HG03280 (cell line): ENCODE data around the gene TMSB4X.
A peak's percentile ranks its signal among the peaks of the same experiment; 100 is the strongest.
"Not testable (repeated sequence)": the region's sequence is repeated elsewhere in the genome, so short reads cannot be mapped to it uniquely, and the experiment has no call there.

Experiments
- ATAC-seq: cut with Tn5 transposase; IDR thresholded peaks from one replicate; pipeline ENCODE4 v1.9.1; 2021; ENCODE audit warnings: mild to moderate bottlenecking, moderate library complexity; ENCODE audit not compliant: unreplicated experiment

The TMSB4X gene

DNA sequence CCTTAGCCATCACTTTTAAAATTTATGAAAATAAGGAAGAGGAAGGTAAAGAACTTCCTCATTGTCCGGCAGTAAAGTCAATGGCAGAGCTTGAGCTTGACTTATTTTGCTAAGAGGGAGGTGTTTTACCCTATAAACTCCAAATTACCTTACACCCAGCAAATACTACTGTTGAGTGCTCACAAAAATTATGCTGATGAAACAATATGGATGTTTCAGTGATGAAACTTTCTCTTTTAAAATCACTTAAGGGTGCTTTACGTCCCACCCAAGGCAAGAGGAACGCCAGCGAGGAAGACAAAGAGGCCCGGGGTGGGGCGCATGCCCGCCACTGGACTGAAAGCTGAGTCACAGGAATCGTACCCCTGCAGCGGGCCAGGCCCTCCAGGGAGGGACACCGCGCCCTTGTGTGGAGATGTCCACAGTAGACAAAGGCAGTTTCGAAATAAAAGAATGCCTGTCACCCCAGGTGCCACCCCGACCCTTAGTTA, 560 bp upstream of the TMSB4X start:
- ATAC-seq = peak; percentile 16

DNA sequence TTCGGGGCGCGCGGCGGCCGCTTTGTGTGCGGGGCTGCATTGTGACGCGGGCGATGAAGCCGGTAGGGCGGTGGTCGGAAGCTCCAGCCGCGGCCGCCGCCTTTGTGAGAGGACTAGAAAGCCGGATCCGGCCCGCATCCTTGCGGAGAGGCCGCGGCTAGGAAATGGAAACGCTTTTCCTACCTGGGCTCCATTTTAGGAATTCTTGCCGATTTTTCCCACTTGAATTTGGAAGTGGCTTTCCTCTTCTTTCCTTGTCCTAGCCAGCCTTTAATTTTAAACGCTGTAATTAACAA, 708 bp downstream of the TMSB4X start:
- no peak for ATAC-seq

DNA sequence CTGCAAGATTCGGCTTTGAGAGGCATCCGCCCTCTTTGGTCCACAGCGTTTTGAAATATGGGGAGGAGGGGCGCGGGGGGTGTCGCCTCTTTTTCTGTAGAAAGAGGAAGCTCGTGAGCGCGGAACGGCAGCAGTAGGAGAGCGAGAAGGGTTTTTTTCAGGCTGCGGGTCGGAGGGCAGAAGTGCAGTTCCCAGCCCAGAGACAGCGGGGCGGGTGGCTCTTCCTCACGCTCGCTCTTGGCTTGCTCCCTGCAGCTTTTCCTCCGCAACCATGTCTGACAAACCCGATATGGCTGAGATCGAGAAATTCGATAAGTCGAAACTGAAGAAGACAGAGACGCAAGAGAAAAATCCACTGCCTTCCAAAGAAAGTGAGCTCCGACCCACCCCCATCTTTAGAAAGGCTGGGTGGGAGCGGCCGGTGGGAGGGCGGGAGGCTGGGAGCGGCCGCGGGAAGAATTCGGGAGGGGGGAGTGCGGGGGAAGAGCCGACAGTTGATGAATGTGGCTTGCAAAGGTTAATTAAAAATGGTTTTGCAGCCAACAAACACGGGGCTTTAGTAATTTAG, 1.2 kb downstream of the TMSB4X start:
- ATAC-seq = no peak

DNA sequence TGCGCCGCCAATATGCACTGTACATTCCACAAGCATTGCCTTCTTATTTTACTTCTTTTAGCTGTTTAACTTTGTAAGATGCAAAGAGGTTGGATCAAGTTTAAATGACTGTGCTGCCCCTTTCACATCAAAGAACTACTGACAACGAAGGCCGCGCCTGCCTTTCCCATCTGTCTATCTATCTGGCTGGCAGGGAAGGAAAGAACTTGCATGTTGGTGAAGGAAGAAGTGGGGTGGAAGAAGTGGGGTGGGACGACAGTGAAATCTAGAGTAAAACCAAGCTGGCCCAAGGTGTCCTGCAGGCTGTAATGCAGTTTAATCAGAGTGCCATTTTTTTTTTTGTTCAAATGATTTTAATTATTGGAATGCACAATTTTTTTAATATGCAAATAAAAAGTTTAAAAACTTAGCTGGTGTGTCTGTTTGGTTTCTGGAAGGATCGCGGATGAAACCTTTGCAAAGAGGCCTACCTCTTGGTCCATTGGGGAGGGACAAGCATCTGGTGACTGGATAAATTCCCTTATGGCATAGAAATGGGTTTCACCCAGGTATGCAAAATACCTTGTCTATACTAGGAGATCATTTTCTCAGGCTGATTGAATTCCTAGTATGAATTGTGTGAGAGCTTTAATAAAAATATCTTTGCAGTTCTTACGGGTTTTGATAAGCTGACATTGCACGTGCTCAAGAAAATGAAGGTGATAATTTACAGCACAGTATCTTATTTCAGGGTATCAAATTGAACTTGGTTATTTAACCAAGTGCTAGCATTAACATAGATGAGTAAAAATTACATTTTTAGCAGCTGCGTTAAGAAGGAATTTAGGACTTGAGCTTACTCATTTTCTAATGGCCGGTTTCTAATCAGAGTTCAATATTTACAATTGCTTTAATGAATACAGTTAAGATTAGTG, 2.2 kb downstream of the TMSB4X start:
- not testable (repeated sequence) for ATAC-seq

DNA sequence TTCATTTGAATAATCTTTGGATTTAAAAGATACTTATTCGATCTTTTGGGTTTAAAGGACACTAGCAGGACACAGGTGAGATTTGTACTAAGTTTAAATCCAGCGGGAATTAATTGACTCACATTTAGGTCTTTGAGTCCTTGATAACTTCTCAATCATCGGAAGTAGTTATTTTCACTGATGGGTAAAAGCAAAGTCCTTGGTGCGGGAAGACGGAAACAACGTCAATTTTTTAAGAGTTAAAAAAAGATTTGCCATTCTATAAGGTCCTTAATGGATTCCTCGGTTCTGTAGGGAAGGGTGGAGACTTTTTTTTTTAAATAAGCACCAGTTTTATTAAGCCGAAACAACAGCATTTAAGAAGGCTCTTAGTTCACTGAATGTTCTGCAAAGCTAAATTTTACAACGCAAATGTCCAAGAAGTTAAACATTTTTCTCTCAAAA, 2.9 kb downstream of the TMSB4X start:
- peak; percentile 0 for ATAC-seq

DNA sequence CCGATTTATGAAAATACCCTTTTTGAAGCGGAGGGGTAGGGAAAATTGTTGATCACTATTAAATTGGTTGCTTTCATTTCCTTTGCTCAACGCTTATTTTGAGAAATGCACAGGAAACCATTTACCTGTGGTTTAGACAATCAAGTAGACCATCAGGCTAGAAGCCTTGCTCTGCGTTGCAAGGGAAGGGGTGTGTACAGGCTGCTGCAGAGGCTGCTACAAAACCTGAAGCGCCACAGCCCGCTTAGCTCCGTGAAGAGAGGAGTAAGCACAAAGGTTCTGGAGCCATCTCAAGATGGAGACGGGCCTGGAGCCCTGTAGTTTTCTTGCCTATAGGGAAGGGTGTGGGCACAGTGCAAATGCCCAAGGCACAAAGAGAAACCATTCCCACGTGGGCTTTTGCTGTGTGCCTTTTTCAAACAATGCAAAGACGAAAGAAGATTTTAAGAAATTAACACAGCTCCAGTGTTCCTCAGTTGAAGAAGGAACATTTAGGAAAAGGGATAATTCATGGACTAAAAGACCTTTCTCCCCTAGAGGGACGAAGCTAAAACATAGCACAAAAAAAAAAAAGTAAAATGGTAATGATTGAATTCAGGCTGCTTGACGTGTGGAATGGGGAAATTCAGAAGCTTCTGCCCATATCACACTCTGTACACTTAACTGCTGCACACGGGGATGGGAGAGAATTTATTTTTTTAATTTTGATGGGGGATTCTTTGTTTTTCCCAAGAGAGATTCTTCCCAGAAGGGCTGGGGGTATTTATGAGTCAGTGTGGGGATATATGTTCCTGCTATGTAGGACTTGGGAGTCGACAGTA, 3.5 kb downstream of the TMSB4X start:
- peak; percentile 37 for ATAC-seq

DNA sequence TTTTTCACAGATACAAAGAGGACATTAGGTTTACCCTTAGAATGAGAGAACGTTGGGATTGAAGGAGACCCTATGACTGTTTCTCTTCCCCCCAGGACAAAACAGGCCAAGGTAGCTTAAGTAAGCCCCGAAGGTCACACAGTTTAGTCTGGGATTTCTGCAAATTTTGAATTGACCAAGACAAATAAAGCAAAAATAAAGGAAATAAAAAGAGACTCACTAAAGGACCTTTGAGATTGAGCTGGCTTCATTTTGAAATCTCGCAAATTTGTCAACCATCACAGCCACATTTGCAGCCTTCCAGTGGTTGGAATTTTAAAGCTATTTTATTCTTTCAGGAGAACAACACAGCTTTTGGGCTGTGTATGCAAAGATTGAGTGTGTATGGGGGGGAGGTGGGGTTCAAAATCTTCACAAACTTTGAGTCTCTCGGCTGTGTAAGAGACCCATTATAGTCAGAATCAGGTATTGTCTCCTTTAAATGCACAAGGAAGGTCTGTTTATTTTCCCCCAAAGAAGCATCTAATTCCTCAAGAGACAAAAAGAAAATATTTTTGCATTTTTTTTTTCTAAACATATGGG, 4.2 kb downstream of the TMSB4X start:
- ATAC-seq = no peak

DNA sequence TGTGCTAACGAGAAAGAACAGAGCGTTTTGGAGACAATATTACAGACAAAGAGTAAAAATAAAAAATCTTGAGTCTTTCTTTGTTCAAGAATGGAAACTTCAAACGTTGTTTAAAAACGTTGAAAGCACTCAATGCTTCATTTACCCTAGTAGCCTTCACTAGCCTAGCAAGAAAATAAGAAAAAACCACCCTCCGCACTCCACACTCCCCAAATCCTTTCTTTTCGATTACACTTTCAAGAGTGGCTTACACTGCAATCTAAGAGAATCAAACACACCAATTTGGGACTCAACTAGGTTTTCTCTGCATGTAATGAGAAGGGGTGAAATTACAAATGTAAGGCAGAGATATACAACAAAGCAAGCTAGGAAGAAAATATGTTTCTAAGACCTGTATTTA, 4.7 kb downstream of the TMSB4X start:
- ATAC-seq = no peak

DNA sequence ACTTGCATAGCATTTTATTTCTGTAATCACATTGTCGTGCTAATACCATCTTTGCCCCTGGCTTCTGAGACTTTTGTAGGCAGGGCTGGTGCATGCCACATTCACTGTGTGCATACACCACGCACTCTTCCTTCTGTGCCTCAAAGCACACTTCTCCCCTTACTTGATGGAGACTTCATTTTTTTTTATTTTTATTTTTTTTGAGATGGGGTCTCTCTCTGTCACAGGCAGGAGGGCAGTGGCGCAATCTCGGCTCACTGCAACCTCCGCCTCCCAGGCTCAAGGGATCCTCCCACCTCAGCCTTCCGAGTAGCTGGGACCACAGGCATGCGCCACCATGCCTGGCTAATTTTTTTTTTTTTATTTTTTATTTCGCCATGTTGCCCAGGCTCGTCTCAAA, 5.1 kb downstream of the TMSB4X start:
- ATAC-seq = not testable (repeated sequence)

DNA sequence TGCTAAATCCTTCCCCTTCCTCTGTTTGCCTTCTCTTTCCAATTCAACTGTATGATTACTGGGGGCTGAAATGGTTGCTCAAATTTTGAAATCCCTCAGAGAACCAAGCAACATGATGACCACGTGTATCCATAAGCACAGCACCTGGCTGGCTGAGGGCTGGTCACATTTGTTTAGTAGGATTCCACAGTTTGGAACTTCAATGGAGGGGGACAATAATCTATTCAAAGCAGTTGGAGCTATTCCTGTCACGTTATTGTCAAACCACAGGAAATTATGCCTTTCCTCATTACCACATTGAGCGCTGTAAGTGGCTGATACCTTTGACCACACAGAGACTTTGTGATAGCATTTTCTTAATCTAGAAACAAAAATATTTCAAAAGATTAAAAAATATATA, 7.0 kb downstream of the TMSB4X start:
- no peak for ATAC-seq

DNA sequence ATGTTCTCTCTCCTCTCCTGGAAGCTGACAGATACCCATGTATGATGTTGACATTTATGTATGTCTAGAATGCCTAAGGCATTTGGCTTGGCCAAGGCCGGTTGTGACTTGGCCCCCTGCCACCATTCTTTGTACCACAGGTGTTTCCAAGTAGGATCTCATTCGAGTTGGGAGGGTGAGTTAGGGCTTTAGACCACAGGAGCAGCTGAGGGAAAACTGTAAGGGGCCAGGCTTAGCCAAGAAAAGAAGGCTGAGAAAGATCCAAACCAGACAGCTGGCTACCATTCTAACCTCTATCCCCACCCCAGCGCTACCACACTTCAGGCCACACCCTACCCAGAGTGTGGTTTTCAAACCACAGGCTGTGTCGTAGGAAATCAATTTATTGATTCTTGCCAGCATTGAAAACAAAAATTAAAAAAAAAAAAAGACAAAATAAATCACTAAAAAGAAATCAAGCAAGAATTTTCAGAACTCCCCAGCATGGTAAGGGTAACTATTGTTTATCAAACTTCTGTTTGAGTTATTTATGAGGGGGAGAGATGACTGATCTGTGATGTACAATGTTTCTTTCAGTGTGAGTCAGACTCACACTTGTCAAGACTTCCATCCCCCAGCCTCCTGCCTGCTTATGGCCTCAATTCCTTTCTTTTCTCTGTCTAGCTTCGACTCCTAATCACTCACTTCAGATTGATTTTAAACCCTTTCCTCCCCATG, 9.9 kb downstream of the TMSB4X start:
- peak; percentile 54 for ATAC-seq

DNA sequence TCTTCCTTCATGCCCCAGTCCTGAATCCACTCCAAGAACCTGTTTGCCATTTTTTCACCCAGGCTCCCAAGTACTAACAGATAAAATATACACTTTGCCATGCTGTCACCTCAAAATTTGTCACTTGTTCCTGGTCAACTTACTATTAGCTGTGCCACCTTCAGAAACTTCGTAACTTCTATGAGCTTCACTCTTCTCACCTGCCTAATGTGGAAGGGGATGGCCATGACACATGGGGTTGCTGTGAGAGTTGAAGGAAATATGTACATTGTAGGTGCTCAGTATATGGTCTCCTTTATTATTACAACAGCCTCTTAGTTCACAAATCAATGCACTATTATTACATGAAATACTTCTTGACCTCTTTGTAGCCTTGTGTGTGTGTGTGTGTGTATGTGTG, 10.4 kb downstream of the TMSB4X start:
- ATAC-seq = no peak

DNA sequence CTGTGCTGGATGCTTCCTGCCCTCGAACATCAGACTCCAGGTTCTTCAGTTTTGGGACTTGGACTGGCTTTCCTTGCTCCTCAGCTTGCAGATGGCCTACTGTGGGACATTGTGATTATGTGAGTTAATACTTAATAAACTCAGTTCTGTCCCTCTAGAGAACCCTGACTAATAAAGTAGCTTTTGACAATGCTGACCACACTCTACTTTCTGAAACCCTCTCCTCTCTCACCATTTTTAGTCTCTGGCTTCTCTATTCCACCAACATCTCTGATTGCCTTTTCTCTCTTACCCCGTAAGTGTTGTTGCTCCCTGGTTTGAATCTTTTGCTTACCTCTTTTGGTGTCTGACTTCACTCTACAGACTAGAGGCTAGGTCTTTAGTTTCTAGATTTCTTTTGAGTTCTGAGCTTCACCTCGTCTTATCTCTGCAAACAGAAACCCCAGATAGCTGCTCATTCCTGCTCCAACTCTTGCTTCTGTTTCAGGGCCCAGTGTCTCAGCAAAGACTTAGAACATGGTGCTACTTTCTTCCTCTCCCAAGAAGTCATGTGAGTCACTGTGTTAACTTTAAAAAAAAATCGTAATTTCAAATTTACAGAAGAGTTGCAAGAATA, 11.4 kb downstream of the TMSB4X start:
- ATAC-seq = no peak

DNA sequence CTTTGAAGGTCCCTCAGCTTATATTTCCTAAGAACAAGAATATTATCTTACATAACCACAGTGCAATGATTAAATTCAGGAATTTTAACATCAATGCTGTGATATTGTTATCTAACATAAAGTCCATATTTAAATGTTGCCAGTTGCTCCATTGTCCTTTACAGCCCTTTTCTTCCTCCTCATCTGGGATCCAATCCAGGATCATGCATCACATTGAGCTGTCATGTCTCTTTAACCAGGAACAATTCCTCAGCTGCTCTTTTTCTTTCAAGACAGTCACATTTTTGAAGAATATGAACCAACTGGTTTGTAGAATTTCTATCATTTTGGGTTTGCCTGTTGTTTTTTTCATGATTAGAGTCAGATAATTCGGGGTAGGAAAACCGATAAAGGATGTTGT, 12.0 kb downstream of the TMSB4X start:
- ATAC-seq = no peak

DNA sequence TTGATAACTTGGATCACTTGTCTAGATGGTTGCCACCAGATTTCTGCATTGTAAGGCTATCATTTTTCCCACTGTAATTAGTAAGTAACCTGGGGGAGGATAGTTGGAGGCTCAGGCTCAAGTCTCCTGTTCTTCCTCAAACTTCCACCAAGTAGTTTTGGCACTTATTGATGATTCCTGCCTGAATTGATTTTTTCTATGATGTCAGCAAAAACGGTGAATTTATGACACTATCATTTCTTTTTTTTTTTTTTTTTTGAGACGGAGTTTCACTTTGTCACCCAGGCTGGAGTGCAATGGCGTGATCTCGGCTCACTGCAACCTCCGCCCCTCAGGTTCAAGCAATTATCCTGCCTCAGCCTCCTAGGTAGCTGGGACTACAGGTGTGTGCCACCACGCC, 12.4 kb downstream of the TMSB4X start:
- no peak for ATAC-seq

DNA sequence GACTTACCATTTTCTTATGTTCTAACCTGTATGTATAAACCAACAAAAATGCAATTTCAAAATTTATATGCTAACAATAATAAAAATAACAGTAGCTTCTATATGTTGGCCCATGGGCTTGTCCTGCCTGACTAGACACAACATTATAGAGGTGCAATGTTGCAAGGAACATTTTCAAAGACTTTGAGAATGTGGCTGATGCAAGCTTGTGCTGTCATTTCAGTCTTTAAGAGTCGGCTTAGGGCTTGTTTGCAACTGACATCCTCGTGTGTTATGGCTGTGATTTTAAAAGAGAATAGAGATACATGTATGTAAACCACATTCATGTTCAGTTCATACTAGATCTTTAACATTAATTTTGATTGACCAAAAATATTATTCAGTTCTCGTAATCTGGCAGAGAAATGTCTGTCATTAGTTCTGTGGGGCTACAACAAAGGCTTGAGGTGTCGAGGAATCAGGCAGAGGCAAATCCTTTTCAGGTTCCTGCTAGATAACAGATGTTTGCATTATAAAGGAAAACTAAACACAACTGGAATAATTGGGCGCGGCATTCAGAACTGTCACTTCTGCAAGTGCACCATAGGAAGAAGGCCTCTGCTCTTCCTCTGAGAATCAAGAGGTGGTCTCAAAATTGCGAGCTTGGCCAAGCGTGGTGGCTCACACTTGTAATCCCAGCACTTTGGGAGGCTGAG, 13.1 kb downstream of the TMSB4X start:
- ATAC-seq = no peak

DNA sequence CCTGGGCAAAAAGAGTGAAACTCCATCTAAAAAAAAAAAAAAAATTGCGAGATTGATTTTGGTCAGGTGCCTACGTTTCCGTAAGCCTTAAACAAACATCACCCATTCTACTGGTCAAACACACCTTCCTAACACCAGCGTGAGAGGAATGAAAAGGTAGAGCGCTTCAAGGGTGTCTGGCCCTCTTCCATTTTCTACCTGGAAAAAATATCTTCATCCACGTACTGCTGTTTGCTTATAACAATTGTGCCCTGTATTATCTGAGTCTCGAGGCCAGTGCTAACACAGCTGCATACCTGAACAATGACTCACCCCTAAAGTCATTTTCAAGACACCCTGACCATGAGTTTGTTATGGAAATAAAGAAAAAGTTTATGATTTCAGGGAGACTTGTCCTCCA, 13.9 kb downstream of the TMSB4X start:
- no peak for ATAC-seq

DNA sequence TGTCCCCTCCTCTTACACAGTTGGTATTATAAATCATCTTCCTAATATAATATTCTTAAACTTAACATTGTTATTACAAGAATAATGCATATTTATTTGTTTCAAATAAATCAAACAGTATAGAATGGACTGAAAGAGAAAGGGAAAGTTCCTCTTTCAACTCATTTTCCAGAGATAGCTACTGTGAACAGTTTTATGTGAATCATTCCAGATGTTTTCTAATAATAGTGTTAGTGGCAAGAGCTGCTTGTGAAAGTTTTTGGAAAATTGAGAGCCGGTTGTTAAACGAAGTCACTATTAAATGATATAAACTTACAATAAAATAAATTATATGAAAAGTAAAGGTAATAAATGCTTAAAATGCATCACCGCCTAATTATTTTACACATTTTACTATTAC, 14.6 kb downstream of the TMSB4X start:
- ATAC-seq = no peak

DNA sequence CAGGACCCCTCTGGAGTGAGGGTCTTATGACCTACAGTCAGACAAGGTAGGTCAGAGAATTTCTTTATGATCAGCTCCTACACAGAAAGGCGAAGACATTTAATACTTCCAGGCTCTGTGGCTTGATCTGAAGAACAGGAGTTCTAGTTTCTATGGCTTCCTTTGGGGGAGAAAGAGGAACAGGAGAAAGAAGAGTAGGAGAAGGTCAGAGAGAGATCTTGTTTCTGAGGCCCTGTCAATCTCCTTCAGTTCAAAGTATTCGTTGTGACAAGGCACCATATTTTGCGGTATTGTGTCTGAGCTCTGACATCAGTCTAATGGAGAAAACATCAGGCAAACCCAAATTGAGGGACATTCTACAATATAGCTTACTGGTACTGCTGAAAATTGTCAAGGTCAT, 16.7 kb downstream of the TMSB4X start:
- no peak for ATAC-seq
